ENCODE data around the gene CALHM5.
A peak's percentile ranks its signal among the peaks of the same experiment; 100 is the strongest.

CALHM5 gene

GRCh38 chr6:116556814-116557415 is 45.5 kb downstream of the CALHM5 start:
- no peak for TF ChIP-seq POLR2AphosphoS5 (IDR thresholded peaks at IDR 0.05; ENCODE audit: low read depth, low read length)
- TF ChIP-seq TAF1 (IDR thresholded peaks at IDR 0.05; ENCODE audit: borderline replicate concordance, low read depth, low read length): no peak
- no peak for TF ChIP-seq POLR2A (IDR thresholded peaks at IDR 0.05; ENCODE audit: low read depth, low read length)
- FAIRE-seq (no peak), DNase-seq (ENCODE audit: insufficient read length) (no peak)

- TF ChIP-seq TAF1 (IDR thresholded peaks at IDR 0.05; ENCODE audit: borderline replicate concordance, low read depth, low read length) (no peak), POLR2A (IDR thresholded peaks at IDR 0.05; ENCODE audit: low read depth, low read length) (no peak), POLR2AphosphoS5 (IDR thresholded peaks at IDR 0.05; ENCODE audit: low read depth, low read length) (no peak)
- no peak for DNase-seq (ENCODE audit: insufficient read length)
- FAIRE-seq: no peak
Measured at GRCh38 chr6:116557893-116558292, 46.5 kb downstream of the CALHM5 start.

DNA sequence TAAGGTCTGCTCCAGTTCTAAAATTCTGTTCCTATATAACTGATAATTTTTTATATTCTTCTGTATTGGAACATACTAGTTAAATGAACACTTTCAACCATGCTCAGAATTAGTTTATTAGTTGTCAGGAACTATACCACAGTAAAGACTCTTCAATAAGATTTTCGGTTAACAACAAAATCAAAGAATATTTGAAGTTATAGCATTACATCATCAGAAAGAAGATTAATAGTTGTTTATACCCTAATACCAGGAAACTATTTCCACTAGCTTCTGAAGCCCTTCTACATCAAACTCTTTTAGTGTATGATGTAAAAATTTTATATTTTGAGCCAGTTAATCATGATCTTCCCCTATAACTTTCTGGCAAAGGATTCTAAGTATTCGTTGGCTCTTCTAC is 48.7 kb downstream of the CALHM5 start:
- TF ChIP-seq POLR2A (IDR thresholded peaks at IDR 0.05; ENCODE audit: low read depth, low read length): no peak
- TF ChIP-seq POLR2AphosphoS5 (IDR thresholded peaks at IDR 0.05; ENCODE audit: low read depth, low read length): no peak
- TF ChIP-seq TAF1 (IDR thresholded peaks at IDR 0.05; ENCODE audit: borderline replicate concordance, low read depth, low read length): no peak
- FAIRE-seq (no peak), DNase-seq (ENCODE audit: insufficient read length) (no peak)

DNA sequence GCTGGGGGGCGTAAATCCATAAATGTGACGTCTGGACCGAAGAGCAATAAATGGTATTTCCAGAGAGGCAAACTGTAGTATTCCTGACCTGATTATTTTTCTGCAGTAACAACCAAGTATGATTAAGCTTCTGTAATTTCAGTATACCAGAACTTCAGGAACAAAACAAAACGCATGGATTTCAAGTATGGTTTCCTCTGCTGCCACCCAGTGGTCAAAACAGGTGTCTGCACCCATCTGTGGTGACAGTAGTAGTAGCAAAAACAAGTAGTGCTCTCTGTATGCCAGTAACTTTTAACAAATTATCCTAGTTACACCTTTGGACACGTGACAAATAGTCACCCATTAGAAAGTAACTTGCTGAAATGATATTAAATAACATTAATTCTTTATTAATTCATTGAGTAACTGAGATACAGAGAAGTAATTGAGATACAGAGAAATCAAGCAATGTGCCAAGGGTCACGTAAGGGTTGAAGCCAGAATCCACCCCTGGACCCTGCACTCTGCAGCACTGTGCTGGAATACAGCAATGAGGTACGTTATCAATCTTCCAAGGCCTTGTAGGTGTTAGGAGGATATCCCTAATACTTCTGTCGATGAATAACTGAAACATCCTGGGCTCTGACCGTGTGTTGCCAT is 50.1 kb downstream of the CALHM5 start:
- TF ChIP-seq TAF1 (IDR thresholded peaks at IDR 0.05; ENCODE audit: borderline replicate concordance, low read depth, low read length) (no peak), POLR2A (IDR thresholded peaks at IDR 0.05; ENCODE audit: low read depth, low read length) (no peak), POLR2AphosphoS5 (IDR thresholded peaks at IDR 0.05; ENCODE audit: low read depth, low read length) (no peak)
- no peak for DNase-seq (ENCODE audit: insufficient read length)
- FAIRE-seq: peak; percentile 98

DNA sequence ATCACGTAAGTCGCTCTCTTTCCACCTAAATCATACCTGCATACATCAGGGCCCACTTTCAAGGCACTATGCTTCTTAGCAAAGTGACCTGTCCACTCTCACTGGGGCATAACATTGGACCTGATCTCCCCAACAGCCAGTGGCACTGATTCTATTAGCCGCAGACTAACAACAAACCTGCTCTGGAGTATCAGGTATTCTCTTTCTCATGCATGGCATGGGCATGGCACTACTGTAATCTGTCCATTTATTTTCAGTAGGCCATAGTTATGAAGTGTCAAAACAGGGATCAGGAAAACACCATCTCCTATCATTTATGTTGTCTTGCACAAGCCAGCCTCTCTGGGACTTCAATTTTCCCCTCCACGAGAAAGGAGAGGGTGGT is 50.6 kb downstream of the CALHM5 start:
- FAIRE-seq (no peak), DNase-seq (ENCODE audit: insufficient read length) (no peak)
- no peak for TF ChIP-seq POLR2AphosphoS5 (IDR thresholded peaks at IDR 0.05; ENCODE audit: low read depth, low read length)
- no peak for TF ChIP-seq POLR2A (IDR thresholded peaks at IDR 0.05; ENCODE audit: low read depth, low read length)
- no peak for TF ChIP-seq TAF1 (IDR thresholded peaks at IDR 0.05; ENCODE audit: borderline replicate concordance, low read depth, low read length)

- TF ChIP-seq POLR2A (IDR thresholded peaks at IDR 0.05; ENCODE audit: low read depth, low read length) (no peak), POLR2AphosphoS5 (IDR thresholded peaks at IDR 0.05; ENCODE audit: low read depth, low read length) (no peak), TAF1 (IDR thresholded peaks at IDR 0.05; ENCODE audit: borderline replicate concordance, low read depth, low read length) (no peak)
- DNase-seq (ENCODE audit: insufficient read length) (no peak), FAIRE-seq (no peak)
Measured at GRCh38 chr6:116562614-116563013, 51.2 kb downstream of the CALHM5 start.

DNA sequence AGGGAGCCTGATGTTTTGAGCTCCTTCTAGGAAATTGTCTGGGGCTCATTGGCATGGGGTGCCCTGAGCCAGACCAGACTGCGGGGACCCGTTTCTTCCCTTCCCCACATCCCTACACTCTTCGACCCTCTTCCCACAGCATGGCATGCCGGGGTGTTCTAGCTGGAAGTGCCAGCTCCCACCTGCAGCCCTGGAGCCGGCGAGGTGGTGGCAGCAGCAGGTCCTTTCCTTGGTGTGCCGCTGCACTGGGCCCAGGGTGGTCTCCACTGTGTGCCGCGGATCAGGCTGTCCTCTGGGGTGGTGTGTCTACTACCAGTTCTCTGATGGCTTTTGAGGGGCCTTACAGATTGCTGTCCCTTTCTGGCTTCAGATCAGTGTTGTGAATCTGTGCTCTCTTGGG is 52.4 kb downstream of the CALHM5 start:
- FAIRE-seq (no peak), DNase-seq (ENCODE audit: insufficient read length) (no peak)
- TF ChIP-seq POLR2AphosphoS5 (IDR thresholded peaks at IDR 0.05; ENCODE audit: low read depth, low read length) (no peak), POLR2A (IDR thresholded peaks at IDR 0.05; ENCODE audit: low read depth, low read length) (no peak), TAF1 (IDR thresholded peaks at IDR 0.05; ENCODE audit: borderline replicate concordance, low read depth, low read length) (no peak)

DNA sequence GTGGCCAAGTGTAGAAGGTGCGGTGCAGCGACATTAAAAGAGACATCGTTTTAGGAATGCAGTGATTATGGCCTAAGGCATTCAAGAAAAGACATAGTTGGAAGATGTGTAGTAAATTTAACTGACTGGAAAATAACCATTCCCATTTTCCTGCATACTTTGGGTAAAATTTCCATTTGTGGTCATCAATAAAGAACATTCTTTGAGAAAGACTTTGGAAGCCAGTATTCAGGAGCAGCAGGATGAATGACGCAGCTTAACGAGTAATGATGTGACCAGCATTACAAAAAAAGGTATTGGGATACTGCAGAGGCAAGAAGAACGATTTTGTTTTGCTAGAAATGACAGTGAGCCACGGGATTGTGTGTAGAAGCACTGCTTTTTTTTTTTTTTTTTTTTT is 52.9 kb downstream of the CALHM5 start:
- no peak for DNase-seq (ENCODE audit: insufficient read length)
- no peak for FAIRE-seq
- TF ChIP-seq POLR2AphosphoS5 (IDR thresholded peaks at IDR 0.05; ENCODE audit: low read depth, low read length): no peak
- no peak for TF ChIP-seq TAF1 (IDR thresholded peaks at IDR 0.05; ENCODE audit: borderline replicate concordance, low read depth, low read length)
- no peak for TF ChIP-seq POLR2A (IDR thresholded peaks at IDR 0.05; ENCODE audit: low read depth, low read length)

DNA sequence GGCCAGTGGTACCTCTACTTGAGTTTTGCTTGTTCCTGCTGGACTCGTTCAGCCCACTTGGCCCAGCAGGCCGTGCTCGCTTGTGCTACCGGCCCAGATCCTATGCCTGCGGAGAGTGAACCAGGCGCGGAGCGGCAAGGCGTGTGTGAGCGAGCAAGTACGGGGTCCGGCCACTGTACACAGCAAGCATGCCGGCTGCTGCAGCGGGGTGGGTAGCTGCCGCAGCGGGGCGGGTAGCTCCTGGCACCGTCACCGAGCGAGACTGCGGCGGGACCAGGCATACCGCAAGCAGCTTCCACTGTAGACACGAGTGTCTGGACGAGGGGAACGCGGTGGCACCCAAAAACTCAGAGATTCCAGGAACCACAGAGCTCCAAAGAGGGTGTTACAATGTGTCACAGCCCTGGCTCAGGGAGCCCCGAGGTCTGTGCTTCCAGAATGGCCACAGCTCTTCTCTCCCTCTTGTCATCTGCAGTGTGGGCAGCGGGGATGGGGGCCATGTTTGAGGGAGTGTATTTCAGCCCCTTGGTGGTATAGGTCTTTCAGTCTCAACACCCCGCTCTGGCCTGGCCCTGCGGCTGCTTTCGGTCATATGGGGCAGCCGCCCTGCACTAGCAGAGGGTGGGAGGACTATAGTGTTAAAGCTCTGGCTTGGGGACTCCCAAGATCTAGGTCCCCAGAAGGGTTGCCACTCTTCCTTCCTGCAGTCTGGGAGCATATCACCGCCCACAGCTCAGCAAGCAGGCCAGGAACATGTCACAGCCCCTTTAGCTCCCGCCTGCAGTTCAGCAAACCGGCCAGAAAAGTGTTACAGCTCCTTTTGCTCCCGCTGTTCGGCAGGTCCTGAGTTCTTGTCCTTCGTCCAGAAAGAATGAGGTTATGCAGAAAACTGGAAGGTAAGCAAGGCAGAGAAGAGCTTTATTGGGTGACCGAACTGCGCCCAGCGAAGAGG is 53.8 kb downstream of the CALHM5 start:
- FAIRE-seq: peak; percentile 64
- TF ChIP-seq TAF1 (IDR thresholded peaks at IDR 0.05; ENCODE audit: borderline replicate concordance, low read depth, low read length) (no peak), POLR2A (IDR thresholded peaks at IDR 0.05; ENCODE audit: low read depth, low read length) (no peak), POLR2AphosphoS5 (IDR thresholded peaks at IDR 0.05; ENCODE audit: low read depth, low read length) (no peak)
- DNase-seq (ENCODE audit: insufficient read length): no peak

- FAIRE-seq: no peak
- no peak for DNase-seq (ENCODE audit: insufficient read length)
Measured at GRCh38 chr6:116568111-116568510, 56.7 kb downstream of the CALHM5 start.

More at GRCh38 chr6:116568111-116568510, 56.7 kb downstream of the CALHM5 start:
- no peak for TF ChIP-seq TAF1 (IDR thresholded peaks at IDR 0.05; ENCODE audit: borderline replicate concordance, low read depth, low read length)
- TF ChIP-seq POLR2AphosphoS5 (IDR thresholded peaks at IDR 0.05; ENCODE audit: low read depth, low read length): no peak
- no peak for TF ChIP-seq POLR2A (IDR thresholded peaks at IDR 0.05; ENCODE audit: low read depth, low read length)
